Chondrocyte (in vitro differentiated cells): ENCODE data around the gene MND1. TPM values are rescaled to one million over a fixed set of nuclear protein-coding genes. Genes with fewer than 3 reads are reported as not detected.

Source experiments
- DNase-seq: peaks from one replicate; pipeline ENCODE4 v3.0.0; 2021; ENCODE audit warnings: mixed read lengths, low spot score
- H3K27ac Mint-ChIP-seq: one replicate; pipeline ENCODE4 v1.8.0; 2021; ENCODE audit warnings: mild to moderate bottlenecking, moderate library complexity, mixed read lengths; ENCODE audit not compliant: unreplicated experiment
- H3K27me3 Mint-ChIP-seq: 2 replicates; pipeline ENCODE4 v1.8.0; 2021; ENCODE audit warnings: low read depth, mixed read lengths
- H3K36me3 Mint-ChIP-seq: 2 replicates; pipeline ENCODE4 v1.8.0; 2021; ENCODE audit warnings: low read depth, mixed read lengths
- H3K4me1 Mint-ChIP-seq: 2 replicates; pipeline ENCODE4 v1.8.0; 2021; ENCODE audit warnings: low read depth, mild to moderate bottlenecking, mixed read lengths
- H3K4me3 Mint-ChIP-seq: one replicate; pipeline ENCODE4 v1.8.0; 2021; ENCODE audit warnings: mild to moderate bottlenecking, moderate library complexity, mixed read lengths; ENCODE audit not compliant: unreplicated experiment
- H3K9me3 Mint-ChIP-seq: 2 replicates; pipeline ENCODE4 v1.8.0; 2021; ENCODE audit warnings: low read depth, mixed read lengths
- CTCF ChIP-seq: fragments of 200-600 bp; sonication (generic); IDR thresholded peaks from 2 replicates; pipeline ENCODE4 v1.5.0; 2021; ENCODE audit warnings: antibody characterized with exemption, mild to moderate bottlenecking, moderate library complexity
- total RNA-seq: library from RNA; stranded (reverse); gene quantifications from 3 replicates; pipeline ENCODE4 v1.2.1, GENCODE V29; 2021

The MND1 gene
- total RNA-seq, 1 donor from 2014 or later: 0.90 TPM

GRCh38 chr4:153464068-153464467, 119.6 kb downstream of the MND1 start:
- Mint-ChIP-seq H3K9me3 (no peaks in the 10 kb centered on the region), H3K4me3 (no peak overlapping the region), H3K27ac (no peak overlapping the region), H3K4me1 (peaks cover 29% of the 10 kb centered on the region), H3K27me3 (no peaks in the 10 kb centered on the region), H3K36me3 (no peaks in the 10 kb centered on the region)
- TF ChIP-seq CTCF: no peak
- DNase-seq: no peak

Other genes with a start within 250 kb of the MND1 start
- 18.2 to 25.8 TPM (median 19.1 TPM) in 3 replicates for gene TRIM2, start 140.2 kb upstream of the MND1 start, total RNA-seq
- 6.6 to 10.2 TPM (median 8.4 TPM) in 3 replicates for gene TMEM131L, start 121.7 kb downstream of the MND1 start, total RNA-seq